Measurements from ENCODE around the gene SPAG16. TPM values are rescaled to one million over a fixed set of nuclear protein-coding genes. Genes with fewer than 3 reads are reported as not detected.

The SPAG16 gene
- total RNA-seq, 1 experiment from 2014 or later, result 0.30 TPM

DNA sequence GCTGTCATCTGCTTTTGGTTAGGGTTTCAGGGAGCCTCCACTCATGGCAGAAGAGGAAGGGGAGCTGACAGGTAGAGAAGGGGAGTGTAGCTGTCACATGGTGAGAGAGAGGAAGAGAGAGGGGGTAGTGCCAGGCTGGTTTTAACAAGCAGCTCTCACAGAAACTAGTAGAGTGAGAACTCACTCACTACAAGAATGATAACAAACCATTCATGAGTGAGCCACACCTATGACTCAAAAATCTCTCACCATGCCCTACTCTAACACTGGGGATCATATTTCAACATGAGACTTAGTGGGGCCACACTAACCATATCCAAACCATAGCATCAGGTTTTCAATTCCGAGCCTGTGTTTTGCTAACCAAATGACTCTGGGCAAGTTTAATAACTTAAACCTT lies 851.7 kb downstream of the SPAG16 start:
- ChIA-PET CTCF (no interaction called here), RAD21 (ENCODE audit: low non-redundant PET in 1 of 2, low total read pairs in 2 of 2, uncharacterized antibody in 2 of 2, unreplicated experiment in 2 of 2) (no interaction called here), POLR2A (no interaction called here)
- no peaks in the 10 kb centered on the region for H3K9me2 ChIP-seq (ENCODE audit: insufficient read depth)
- H3K4me3 ChIP-seq (replicated peaks in 1 of 2; ENCODE audit: low read depth in 1 of 2, low read length in 2 of 2), result no peak overlapping the region
- no peak overlapping the region for H2AFZ ChIP-seq (ENCODE audit: low read depth, low read length, poor library complexity, severe bottlenecking)
- H3K9ac ChIP-seq (ENCODE audit: low read length), result no peak overlapping the region
- H3K36me3 ChIP-seq (ENCODE audit: control insufficient read depth in 1 of 2, insufficient read depth in 2 of 2, low read length in 2 of 2), result no peaks in the 10 kb centered on the region
- H3K79me2 ChIP-seq (ENCODE audit: insufficient read depth, low read length), result no peaks in the 10 kb centered on the region
- no peaks in the 10 kb centered on the region for H3K9me3 ChIP-seq (ENCODE audit: control insufficient read depth in 1 of 2, insufficient read depth in 1 of 2, low read depth in 1 of 2, low read length in 2 of 2)
- no peaks in the 10 kb centered on the region for H3K27me3 ChIP-seq (ENCODE audit: insufficient read depth, low read length)
- DNase-seq (ENCODE audit: low read depth, low spot score) (no peak), ATAC-seq (no peak)
- TF ChIP-seq EGR1 (IDR thresholded peaks at IDR 0.05; ENCODE audit: low read depth) (no peak), CTCF (IDR thresholded peaks at IDR 0.05 in 2 of 3, conservative IDR thresholded peaks at IDR 0.05 in 1 of 3; ENCODE audit: borderline replicate concordance in 1 of 3, insufficient read depth in 1 of 3, low read depth in 2 of 3, low read length in 2 of 3) (no peak), RAD21 (IDR thresholded peaks at IDR 0.05; ENCODE audit: low read depth) (no peak), POLR2A (IDR thresholded peaks at IDR 0.05; ENCODE audit: borderline replicate concordance, extremely low read depth, insufficient read depth, insufficient read length) (no peak), EZH2phosphoT487 (IDR thresholded peaks at IDR 0.05; ENCODE audit: borderline replicate concordance) (no peak), MAX (IDR thresholded peaks at IDR 0.05) (no peak)
- intact Hi-C loops (cut with micrococcal nuclease), result no loop called here
- peaks cover 0 to 5% of the 10 kb centered on the region in 2 experiments; a peak in 1 of 4 replicates for H3K4me1 ChIP-seq (ENCODE audit: control insufficient read depth in 1 of 2, insufficient read depth in 2 of 2, low read length in 2 of 2)
- H4K20me1 ChIP-seq (ENCODE audit: insufficient read depth), result no peaks in the 10 kb centered on the region
- H3K4me2 ChIP-seq (ENCODE audit: low read length), result no peak overlapping the region
- BruUV-seq (replicated peaks), result no TSS peak
- no peak overlapping the region for H3K27ac ChIP-seq (ENCODE audit: low read depth, low read length)

- H3K79me2 ChIP-seq (ENCODE audit: insufficient read depth, low read length), result no peaks in the 10 kb centered on the region
- no peak overlapping the region for H3K4me3 ChIP-seq (replicated peaks in 1 of 2; ENCODE audit: low read depth in 1 of 2, low read length in 2 of 2)
- no peak for ATAC-seq
- intact Hi-C loops (cut with micrococcal nuclease), result no loop called here
- no peak for DNase-seq (ENCODE audit: low read depth, low spot score)
- H4K20me1 ChIP-seq (ENCODE audit: insufficient read depth), result no peaks in the 10 kb centered on the region
- H3K36me3 ChIP-seq (ENCODE audit: control insufficient read depth in 1 of 2, insufficient read depth in 2 of 2, low read length in 2 of 2), result no peaks in the 10 kb centered on the region
- ChIA-PET RAD21 (ENCODE audit: low non-redundant PET in 1 of 2, low total read pairs in 2 of 2, uncharacterized antibody in 2 of 2, unreplicated experiment in 2 of 2) (no interaction called here), POLR2A (no interaction called here), CTCF (no interaction called here)
- no peaks in the 10 kb centered on the region for H3K9me2 ChIP-seq (ENCODE audit: insufficient read depth)
- peaks cover 0 to 5% of the 10 kb centered on the region in 2 experiments; a peak in 1 of 4 replicates for H3K4me1 ChIP-seq (ENCODE audit: control insufficient read depth in 1 of 2, insufficient read depth in 2 of 2, low read length in 2 of 2)
- BruUV-seq (replicated peaks), result no TSS peak
- H3K27me3 ChIP-seq (ENCODE audit: insufficient read depth, low read length), result no peaks in the 10 kb centered on the region
- H3K9me3 ChIP-seq (ENCODE audit: control insufficient read depth in 1 of 2, insufficient read depth in 1 of 2, low read depth in 1 of 2, low read length in 2 of 2), result no peaks in the 10 kb centered on the region
- peak overlapping the region; percentile 28 for H2AFZ ChIP-seq (ENCODE audit: low read depth, low read length, poor library complexity, severe bottlenecking)
- H3K27ac ChIP-seq (ENCODE audit: low read depth, low read length), result no peak overlapping the region
- no peak overlapping the region for H3K9ac ChIP-seq (ENCODE audit: low read length)
- no peak overlapping the region for H3K4me2 ChIP-seq (ENCODE audit: low read length)
- no peak for TF ChIP-seq CTCF (IDR thresholded peaks at IDR 0.05 in 2 of 3, conservative IDR thresholded peaks at IDR 0.05 in 1 of 3; ENCODE audit: borderline replicate concordance in 1 of 3, insufficient read depth in 1 of 3, low read depth in 2 of 3, low read length in 2 of 3)
- TF ChIP-seq EGR1 (IDR thresholded peaks at IDR 0.05; ENCODE audit: low read depth), result no peak
- no peak for TF ChIP-seq EZH2 (IDR thresholded peaks at IDR 0.05)
- no peak for TF ChIP-seq EZH2phosphoT487 (IDR thresholded peaks at IDR 0.05; ENCODE audit: borderline replicate concordance)
- TF ChIP-seq JUND (IDR thresholded peaks at IDR 0.05), result no peak
- TF ChIP-seq, protein P1, sequence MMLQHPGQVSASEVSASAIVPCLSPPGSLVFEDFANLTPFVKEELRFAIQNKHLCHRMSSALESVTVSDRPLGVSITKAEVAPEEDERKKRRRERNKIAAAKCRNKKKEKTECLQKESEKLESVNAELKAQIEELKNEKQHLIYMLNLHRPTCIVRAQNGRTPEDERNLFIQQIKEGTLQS (IDR thresholded peaks at IDR 0.05), result no peak
- no peak for TF ChIP-seq ZNF274 (IDR thresholded peaks at IDR 0.05; ENCODE audit: low read depth, low read length)
- TF ChIP-seq FOSL1 (IDR thresholded peaks at IDR 0.05; ENCODE audit: low read depth), result no peak
- TF ChIP-seq POLR2A (IDR thresholded peaks at IDR 0.05; ENCODE audit: borderline replicate concordance, extremely low read depth, insufficient read depth, insufficient read length), result no peak
- no peak for TF ChIP-seq POLR2AphosphoS5 (IDR thresholded peaks at IDR 0.05; ENCODE audit: low read depth, low read length)
- TF ChIP-seq TCF7L2 (IDR thresholded peaks at IDR 0.05; ENCODE audit: borderline replicate concordance, extremely low read depth, insufficient read depth, insufficient read length), result no peak
- TF ChIP-seq CBX3 (IDR thresholded peaks at IDR 0.05; ENCODE audit: low read depth), result no peak
- no peak for TF ChIP-seq YY1 (IDR thresholded peaks at IDR 0.05; ENCODE audit: extremely low read depth, insufficient replicate concordance, low read depth, low read length)
These were observed 854.5 kb downstream of the SPAG16 start for GRCh38 chr2:214138779-214139178.
